ENCODE results near the gene PRDM5.

GRCh38 chr4:120874792-120875774 lies 47.4 kb downstream of the PRDM5 start:
- TF ChIP-seq CTCF (IDR thresholded peaks at IDR 0.05; ENCODE audit: low read depth, low read length) (no peak), POLR2A (IDR thresholded peaks at IDR 0.05; ENCODE audit: extremely low read depth, insufficient read length) (no peak)

All from NB4 (cell line).